COLO829 (cell line): ENCODE measurements around the gene CFAP45.

Source experiments
- DNase-seq: peaks from one replicate; pipeline ENCODE4 v3.0.0; 2012; ENCODE audit warnings: low spot score

Gene CFAP45

DNA sequence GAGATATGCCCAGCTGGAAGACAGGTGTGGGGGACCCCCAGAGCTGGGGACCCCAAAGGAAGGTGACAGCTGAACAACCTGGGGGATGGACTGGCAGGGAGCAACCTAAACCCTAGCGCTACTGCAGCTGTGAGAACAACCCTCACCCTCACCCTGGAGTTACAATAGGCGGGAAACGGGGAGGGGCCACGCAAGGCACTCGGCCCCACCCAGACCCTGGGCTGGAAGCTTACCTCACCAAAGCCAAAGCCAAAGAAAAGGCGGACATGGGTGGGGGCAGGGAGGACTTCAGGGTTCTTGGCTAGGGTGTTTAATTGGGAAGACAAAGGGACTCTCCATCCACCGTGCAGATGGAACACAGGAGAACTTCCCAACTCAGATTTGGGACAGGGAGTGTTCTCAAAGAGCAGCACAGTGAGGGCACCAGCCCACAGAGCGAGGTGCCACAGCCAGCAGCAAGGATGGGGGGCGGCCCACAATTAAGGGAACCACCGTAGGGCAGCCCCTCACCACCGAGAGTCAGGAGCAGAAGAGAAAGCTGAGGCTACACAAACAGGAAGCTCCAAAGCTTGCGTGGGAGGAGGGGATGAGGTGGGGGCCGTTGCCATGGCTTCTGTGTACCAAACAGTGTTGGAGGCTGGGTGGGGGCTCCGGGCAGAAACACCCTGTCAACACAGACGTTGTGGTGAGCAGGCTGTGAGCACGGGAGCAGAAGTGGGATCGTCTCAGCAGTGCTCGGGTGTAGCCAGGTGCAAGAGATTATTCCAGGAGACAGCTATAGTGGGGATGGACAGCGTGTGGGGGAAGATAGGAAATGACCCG is 23.4 kb upstream of the CFAP45 start:
- peak; percentile 95 for DNase-seq

- DNase-seq, result no peak
Measured at GRCh38 chr1:159922511-159923202, 22.7 kb upstream of the CFAP45 start.

DNA sequence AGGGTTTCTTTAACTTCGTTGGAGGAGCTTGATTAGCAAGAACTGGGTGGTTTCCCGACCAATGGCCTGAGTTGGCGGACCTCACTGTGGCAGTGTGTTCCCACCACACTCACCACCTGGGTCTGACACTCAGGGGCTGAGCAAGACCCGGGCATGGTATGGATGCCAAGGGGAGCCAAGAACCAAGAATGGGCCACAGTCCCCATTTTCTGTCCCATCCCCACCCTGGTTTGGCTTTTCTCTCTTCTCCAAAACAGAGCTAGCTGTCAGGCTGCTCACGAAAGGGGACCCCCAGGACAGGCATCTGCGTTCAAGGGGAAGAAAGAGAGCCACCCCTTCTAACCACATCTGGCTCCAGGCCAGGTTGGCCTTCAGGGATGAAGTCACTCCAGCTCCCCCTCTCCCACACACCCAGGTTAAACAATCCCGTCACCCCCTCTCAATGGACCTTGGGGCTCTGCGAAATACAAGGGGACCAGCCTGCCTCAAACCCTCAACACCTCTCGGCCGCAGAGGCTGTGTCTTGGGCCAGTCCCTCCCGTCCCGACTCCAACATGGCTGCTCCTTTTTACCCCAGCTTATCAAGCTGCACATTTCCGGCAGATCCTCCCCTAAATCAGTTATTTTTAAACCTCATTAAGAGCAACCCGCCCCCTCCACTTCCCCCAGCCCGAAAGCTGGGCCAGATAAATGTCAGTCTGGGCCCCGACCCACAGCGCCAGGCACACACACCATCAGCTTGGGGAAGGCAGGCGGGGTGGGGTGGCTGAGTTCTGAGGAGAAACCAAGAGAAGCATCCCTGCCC is 21.9 kb upstream of the CFAP45 start:
- no peak for DNase-seq

- no peak for DNase-seq
Measured at GRCh38 chr1:159921251-159921650, 21.3 kb upstream of the CFAP45 start.

- no peak for DNase-seq
Measured at GRCh38 chr1:159920651-159921050, 20.7 kb upstream of the CFAP45 start.

DNA sequence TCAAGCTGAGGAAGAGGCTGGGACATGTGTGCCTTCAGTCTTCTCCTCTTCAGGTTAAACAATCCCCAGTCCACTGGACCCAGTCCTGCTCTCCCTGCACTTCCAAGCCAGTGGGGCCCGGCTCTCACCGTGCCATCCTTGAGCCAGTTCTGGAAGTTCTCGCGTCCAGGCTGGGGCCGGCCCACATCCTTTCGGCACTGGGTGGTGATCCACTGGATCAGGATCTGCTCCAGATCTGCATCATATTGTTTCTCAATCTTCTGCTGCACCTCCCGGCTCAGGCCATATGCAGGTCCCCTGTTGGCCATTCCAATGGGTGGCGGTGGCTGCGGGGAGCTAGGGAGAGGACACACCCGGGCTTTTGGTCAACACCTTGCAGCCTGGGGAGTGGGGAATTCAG is 20.2 kb upstream of the CFAP45 start:
- DNase-seq, result no peak

DNA sequence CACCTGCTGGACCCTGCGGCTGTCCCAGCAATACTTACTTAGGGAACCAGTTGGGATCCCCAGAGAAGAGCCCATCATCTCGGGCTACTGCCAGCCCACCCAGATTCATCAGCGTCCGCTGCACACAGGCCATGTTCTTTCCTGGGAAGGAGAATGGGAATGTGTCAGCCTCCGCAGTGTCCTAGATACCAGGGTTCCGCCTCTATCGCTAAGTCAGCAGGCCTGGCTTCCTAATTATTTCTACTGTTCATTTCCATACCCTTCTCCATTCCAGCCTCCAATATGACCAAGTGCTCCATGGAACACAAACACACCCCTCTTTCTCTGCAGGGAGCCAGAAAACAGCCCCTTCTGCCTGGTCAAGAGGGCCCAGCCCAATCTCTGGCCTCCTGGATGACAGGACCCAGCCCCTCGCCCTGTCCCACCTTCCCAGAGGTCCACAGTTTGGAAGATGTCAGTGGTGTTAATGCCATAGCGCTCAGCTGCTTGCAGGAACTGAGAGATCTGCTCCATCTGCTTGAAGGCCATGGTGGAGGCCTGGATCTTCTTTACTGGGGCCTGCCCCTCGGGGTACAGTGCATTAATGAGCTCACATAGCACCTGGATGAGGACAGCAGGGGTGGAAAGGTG is 19.4 kb upstream of the CFAP45 start:
- DNase-seq, result no peak

DNA sequence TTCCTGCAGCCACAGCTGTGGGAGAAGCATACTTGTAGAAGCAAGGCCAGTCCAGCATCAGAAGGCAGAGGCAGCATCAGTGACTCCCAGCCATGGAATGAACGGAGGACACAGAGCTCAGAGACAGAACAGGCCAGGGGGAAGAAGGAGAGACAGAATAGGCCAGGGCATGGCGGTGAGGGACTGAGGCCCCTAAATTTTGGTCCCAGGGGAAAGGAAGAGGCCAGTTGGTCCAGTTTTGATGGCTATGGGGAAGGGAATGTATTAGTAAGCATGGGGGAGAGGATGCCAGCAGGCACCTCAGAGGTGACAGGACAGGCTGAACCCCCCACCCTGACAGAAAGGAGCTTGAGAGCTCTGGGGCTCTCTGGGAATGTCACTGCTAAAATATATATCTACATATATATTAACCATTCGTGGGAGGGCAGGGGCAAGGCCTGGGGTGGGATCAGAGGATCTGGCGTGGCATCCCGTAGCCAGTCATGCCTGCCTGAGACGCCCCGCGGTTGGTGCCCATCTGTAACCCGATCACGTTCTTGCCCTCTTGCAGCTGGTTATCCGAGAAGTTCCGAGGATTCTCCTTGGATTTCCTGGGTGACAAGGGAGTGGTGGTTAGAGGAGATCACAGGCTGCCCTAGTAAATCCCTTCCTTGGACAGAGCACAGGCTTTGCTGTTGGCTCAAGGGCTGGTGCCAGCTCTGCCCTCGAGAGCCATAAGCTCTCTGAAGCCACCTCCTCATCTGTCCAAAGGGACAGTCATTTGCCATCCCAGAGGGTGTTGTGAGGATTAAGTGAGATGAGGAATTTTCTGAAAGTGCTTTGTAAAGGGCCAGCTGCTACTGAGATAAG is 18.6 kb upstream of the CFAP45 start:
- DNase-seq, result no peak

DNA sequence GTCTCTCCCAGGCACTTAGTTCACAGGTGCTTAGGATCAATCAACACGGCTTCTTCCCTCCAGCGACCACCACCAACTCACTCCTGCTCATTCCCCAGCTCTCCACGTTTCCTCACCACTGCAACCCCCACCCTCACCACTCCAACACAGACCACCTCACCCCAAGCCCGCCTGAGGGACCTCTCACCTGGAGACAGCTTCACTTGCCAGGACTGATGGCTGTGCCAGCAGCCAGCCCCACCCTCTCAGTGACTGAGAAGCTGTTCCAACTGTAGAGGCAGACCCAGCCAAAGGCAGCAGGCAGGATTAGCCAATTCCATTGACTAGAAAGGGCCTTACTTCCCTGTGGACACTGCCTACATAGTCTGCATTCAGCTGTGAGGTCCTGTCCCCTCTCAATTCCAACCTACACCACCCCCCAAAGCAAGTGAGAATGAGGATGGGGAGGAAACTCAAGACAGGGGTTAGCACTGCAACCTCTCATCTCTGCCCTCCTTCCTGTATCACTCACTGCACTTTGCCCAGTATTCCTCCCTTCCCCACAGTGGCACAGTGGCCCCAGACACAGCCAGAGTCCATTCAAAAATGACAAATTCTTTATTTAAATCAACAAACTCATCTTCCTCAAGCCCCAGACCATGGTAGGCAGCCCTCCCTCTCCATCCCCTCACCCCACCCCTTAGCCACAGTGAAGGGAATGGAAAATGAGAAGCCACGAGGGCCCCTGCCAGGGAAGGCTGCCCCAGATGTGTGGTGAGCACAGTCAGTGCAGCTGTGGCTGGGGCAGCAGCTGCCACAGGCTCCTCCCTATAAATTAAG is 17.8 kb upstream of the CFAP45 start:
- no peak for DNase-seq

DNA sequence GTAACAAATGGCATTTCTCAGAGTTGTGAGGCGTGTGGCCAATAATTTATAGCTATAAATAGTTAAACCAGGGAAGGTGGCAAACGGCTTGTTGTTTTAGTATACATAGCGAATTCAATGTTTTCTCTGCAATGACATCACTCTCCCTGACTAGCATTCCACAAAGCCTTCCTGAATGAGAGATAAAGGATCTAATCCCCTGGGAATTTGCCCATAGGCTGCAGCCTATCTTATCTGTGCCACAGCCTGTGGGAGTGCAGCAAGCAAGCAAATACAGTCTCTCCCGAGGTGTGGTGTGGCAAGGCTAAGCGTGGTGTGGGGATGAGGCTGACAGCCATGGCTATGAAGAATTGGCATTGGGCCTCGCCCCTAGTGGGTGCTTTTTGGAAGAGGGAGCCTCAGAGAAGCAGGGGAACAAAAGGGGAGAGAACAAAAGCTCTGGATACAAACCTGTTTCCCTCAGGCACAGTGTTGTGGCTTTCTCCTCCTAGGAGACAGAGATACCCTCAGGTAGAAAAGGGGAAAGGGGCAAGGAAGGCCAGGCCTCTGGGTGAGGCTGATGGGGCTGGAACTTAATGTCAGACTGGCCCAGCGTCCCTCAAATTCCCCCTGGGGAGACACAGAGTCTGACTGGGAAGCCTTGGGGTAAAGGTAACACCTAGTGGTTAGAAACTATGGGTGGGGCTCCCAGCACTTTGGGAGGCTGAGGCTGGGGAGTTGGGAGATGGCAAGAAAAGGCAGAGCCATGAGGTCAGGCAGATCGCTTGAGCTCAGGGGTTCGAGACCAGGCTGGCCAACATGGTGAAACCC is 16.5 kb upstream of the CFAP45 start:
- peak; percentile 99 for DNase-seq

DNA sequence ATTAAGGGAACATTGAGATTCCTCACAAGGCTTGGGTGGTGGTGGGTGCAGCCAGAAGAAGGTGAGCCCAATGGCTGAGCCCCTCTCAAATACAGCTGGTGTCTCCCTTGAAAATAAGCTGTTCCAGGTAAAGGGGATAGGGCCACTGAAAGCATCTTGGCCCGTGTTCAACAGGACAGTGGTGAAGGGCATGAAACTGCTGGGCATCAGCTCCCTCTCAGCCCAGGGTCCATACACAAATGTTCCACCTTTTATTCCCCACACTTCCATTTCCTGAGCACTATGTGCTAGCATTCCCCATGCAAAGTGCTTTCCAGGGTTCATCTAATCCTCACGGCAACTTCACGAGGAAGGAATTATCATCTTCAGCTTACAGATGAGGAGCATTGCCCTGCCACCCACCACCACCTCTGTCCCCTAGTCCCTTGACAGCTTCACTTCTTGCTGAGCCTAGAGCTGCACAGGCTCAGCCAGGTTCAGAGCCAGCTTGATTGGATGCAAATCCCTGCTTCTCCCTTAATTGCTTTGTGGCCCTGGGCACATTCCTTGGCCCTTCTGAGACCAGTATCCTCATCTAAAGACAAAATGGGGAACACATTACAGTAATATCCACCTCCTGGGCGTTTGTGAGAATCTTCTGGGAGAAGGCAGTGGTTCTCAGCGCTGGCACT is 15.7 kb upstream of the CFAP45 start:
- no peak for DNase-seq

GRCh38 chr1:159914252-159915018 is 14.5 kb upstream of the CFAP45 start:
- DNase-seq, result no peak

- DNase-seq, result no peak
Measured at GRCh38 chr1:159913451-159914192, 13.7 kb upstream of the CFAP45 start.

DNA sequence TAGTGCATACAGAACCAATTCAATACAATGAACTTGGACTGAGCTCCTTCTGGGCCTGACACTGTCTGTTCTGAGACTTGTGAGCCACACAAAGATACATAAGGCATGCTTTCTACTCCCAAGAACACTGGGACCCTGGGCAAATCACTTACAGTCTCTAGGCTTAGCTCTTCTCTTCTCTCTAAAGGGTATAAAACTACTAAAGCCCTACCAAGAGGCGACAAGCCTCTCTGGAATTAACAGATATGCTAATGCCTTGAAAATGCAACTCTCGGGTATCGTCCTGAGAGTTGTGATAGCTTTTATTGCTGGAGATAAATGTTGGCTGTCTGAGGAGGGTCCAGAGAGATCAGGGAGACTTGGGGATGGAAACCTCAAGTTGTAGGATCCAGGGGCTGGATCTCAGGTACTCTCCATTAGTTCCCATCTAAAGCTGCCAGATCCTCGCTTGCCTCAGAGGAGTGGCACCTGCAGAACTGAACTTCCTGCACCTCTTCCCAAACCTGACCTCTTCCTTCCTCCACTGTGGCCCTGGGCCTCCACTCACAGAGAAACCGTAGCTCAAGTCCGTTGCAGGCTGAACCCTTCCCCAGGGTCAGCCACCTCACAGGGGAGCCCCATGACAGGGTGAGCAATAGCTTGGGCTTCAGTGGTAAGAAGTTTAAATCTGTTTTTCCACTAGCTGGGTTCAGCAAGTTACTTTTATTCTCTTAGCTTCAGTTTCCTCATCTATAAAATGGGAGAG is 11.5 kb upstream of the CFAP45 start:
- DNase-seq, result no peak

GRCh38 chr1:159908031-159908940 is 8.3 kb upstream of the CFAP45 start:
- DNase-seq, result no peak

GRCh38 chr1:159906960-159907359 is 7.0 kb upstream of the CFAP45 start:
- DNase-seq, result no peak
